CD14-positive monocyte (primary cell): ENCODE data around the gene GGA3. TPM values are rescaled to one million over a fixed set of nuclear protein-coding genes. Genes with fewer than 3 reads are reported as not detected.

Source experiments
- DNase-seq, 3 donors: peaks; one replicate each; pipeline ENCODE4 v3.0.0-alpha.2; 2011 to 2022
- H2AFZ ChIP-seq: 2 replicates; pipeline ENCODE4 v1.6.0; 2012; ENCODE audit warnings: mild to moderate bottlenecking, low read depth, low read length, inconsistent platforms; ENCODE audit not compliant: insufficient read depth, poor library complexity, severe bottlenecking
- H3K27ac ChIP-seq, 2 donors: 1 replicate in 1 of 2; 2 replicates in 1 of 2; pipeline ENCODE4 v1.5.1; 2012 to 2013; ENCODE audit warnings: low read length in 2 of 2, control low read depth in 1 of 2, inconsistent platforms in 1 of 2, low read depth in 1 of 2, mild to moderate bottlenecking in 1 of 2
- H3K27me3 ChIP-seq, 2 donors: one replicate each; pipeline versions ENCODE4 v1.6.0 to v1.6.1; 2011 to 2013; ENCODE audit warnings: low read length in 2 of 2; ENCODE audit not compliant: control insufficient read depth in 2 of 2, insufficient read depth in 2 of 2
- H3K36me3 ChIP-seq, 2 donors: replicated peaks in 1 of 2; 1 replicate in 1 of 2; 2 replicates in 1 of 2; pipeline versions ENCODE4 v1.5.1 to v1.6.1; 2012 to 2013; ENCODE audit warnings: low read length in 2 of 2, control low read depth in 1 of 2, inconsistent platforms in 1 of 2, mild to moderate bottlenecking in 1 of 2; ENCODE audit not compliant: insufficient read depth in 2 of 2, control insufficient read depth in 1 of 2
- H3K4me1 ChIP-seq, 2 donors: 1 replicate in 1 of 2; 2 replicates in 1 of 2; pipeline versions ENCODE4 v1.5.1 to v1.6.1; 2012 to 2013; ENCODE audit warnings: low read length in 2 of 2, control low read depth in 1 of 2, inconsistent platforms in 1 of 2, mild to moderate bottlenecking in 1 of 2, moderate library complexity in 1 of 2; ENCODE audit not compliant: insufficient read depth in 2 of 2, control insufficient read depth in 1 of 2
- H3K4me2 ChIP-seq: replicated peaks from 2 replicates; pipeline ENCODE3; 2012; ENCODE audit warnings: low read length, moderate library complexity, mild to moderate bottlenecking; ENCODE audit not compliant: poor library complexity, severe bottlenecking; ENCODE audit errors: extremely low read depth
- H3K4me3 ChIP-seq, 3 experiments: fragments of 200-600 bp in 1 of 3; sonication (generic) in 1 of 3; replicated peaks in 1 of 3; 1 replicate in 2 of 3; 2 replicates in 1 of 3; pipeline ENCODE4 v1.5.1; 2011 to 2013; ENCODE audit warnings: low read length in 3 of 3, mild to moderate bottlenecking in 3 of 3, control low read depth in 2 of 3, low read depth in 2 of 3, inconsistent platforms in 1 of 3, moderate library complexity in 1 of 3
- H3K79me2 ChIP-seq: 2 replicates; pipeline ENCODE4 v1.6.0; 2012; ENCODE audit warnings: mild to moderate bottlenecking, control low read depth, inconsistent platforms, low read length, moderate library complexity; ENCODE audit not compliant: insufficient read depth
- H3K9ac ChIP-seq: 2 replicates; pipeline ENCODE4 v1.6.0; 2017; ENCODE audit warnings: low read length, mild to moderate bottlenecking; ENCODE audit not compliant: insufficient read depth, poor library complexity, severe bottlenecking
- H3K9me3 ChIP-seq, 2 donors: replicated peaks in 1 of 2; 1 replicate in 1 of 2; 2 replicates in 1 of 2; pipeline versions ENCODE4 v1.5.1 to v1.6.1; 2012 to 2013; ENCODE audit warnings: low read length in 2 of 2, control low read depth in 1 of 2; ENCODE audit not compliant: control insufficient read depth in 1 of 2, insufficient read depth in 1 of 2
- H4K20me1 ChIP-seq: 2 replicates; pipeline ENCODE4 v1.6.0; 2012; ENCODE audit warnings: mild to moderate bottlenecking, low read length, control low read depth, moderate library complexity; ENCODE audit not compliant: insufficient read depth
- H3K27ac Mint-ChIP-seq, 7 donors: one replicate each; pipeline ENCODE4 v1.8.0; 2020; ENCODE audit warnings: mild to moderate bottlenecking in 7 of 7, mixed read lengths in 7 of 7, moderate library complexity in 6 of 7, inconsistent platforms in 2 of 7
- H3K27me3 Mint-ChIP-seq, 3 donors: one replicate each; pipeline ENCODE4 v1.8.0; 2021 to 2022; ENCODE audit warnings: low read depth in 3 of 3, mild to moderate bottlenecking in 3 of 3, mixed read lengths in 3 of 3, moderate library complexity in 3 of 3, inconsistent platforms in 1 of 3
- H3K36me3 Mint-ChIP-seq, 2 donors: one replicate each; pipeline ENCODE4 v1.8.0; 2020; ENCODE audit warnings: mixed read lengths in 2 of 2, inconsistent platforms in 1 of 2, mild to moderate bottlenecking in 1 of 2
- H3K4me1 Mint-ChIP-seq: one replicate; pipeline ENCODE4 v1.8.0; 2020; ENCODE audit warnings: mild to moderate bottlenecking, mixed read lengths
- H3K4me3 Mint-ChIP-seq, 2 donors: one replicate each; pipeline ENCODE4 v1.8.0; 2020; ENCODE audit warnings: mild to moderate bottlenecking in 2 of 2, mixed read lengths in 2 of 2, moderate library complexity in 1 of 2
- H3K9me3 Mint-ChIP-seq, 7 donors: one replicate each; pipeline ENCODE4 v1.8.0; 2020 to 2022; ENCODE audit warnings: mixed read lengths in 7 of 7, mild to moderate bottlenecking in 6 of 7, moderate library complexity in 6 of 7, inconsistent platforms in 2 of 7
- CTCF ChIP-seq: fragments of 200-600 bp; IDR thresholded peaks from one replicate; pipeline ENCODE4 v1.8.0; 2022; ENCODE audit warnings: antibody characterized with exemption, mild to moderate bottlenecking
- WGBS: methylation state at CpG from one replicate; pipeline ENCODE4 v1.1.5; 2013; ENCODE audit warnings: missing lambda C conversion rate; ENCODE audit not compliant: insufficient coverage; 5-methylcytosine and 5-hydroxymethylcytosine counted together
- intact Hi-C, 2 donors: fragments of 100-400 bp; cut with micrococcal nuclease; formaldehyde crosslinking; loops; one replicate each; pipeline versions ENCODE4 v1.15.0 to v1.15.1; 2023
- polyA plus RNA-seq, 3 donors: library from polyadenylated mRNA; depleted of rRNA in 1 of 3; unstranded in 2 of 3; stranded (reverse) in 1 of 3; fragments of 300-500 nt in 2 of 3; fragments of >200 nt in 1 of 3; fragmentation: Illumina TruSeq in 2 of 3; gene quantifications; 1 replicate in 2 of 3; 2 replicates in 1 of 3; pipeline ENCODE4 v1.2.3, GENCODE V29; 2012 to 2021

Gene GGA3
- polyA plus RNA-seq, 3 donors: 4.3 to 162 (median 15.7) TPM

- Histone ChIP-seq H3K36me3 (no peaks in the 10 kb centered on the region), H2AFZ (no peak overlapping the region), H3K4me1 (peaks cover 6 to 9% of the 10 kb centered on the region in 2 donors), H3K27me3 (no peaks in the 10 kb centered on the region), H4K20me1 (no peaks in the 10 kb centered on the region), H3K79me2 (peaks cover 6% of the 10 kb centered on the region), H3K9ac (no peak overlapping the region), H3K27ac (no peak overlapping the region), H3K9me3 (no peaks in the 10 kb centered on the region), H3K4me3 (no peak overlapping the region), H3K4me2 (no peak overlapping the region)
- H3K9me3 Mint-ChIP-seq: no peaks in the 10 kb centered on the region
- WGBS: 91% methylated on average over 3 of the region's 6 CpGs
- intact Hi-C loops: loop anchor here in 1 of 2 donors (10.0 kb wide), 2 partner anchors 85 to 145 kb away; no protein-coding TSS in a partner anchor
- H3K4me1 Mint-ChIP-seq: peaks cover 7% of the 10 kb centered on the region
- DNase-seq: no peak
- TF ChIP-seq CTCF: no peak
- H3K4me3 Mint-ChIP-seq: no peak overlapping the region
- H3K27ac Mint-ChIP-seq: no peak overlapping the region
- peaks cover 0 to 3% (median 3%) of the 10 kb centered on the region in 3 donors for H3K27me3 Mint-ChIP-seq
- H3K36me3 Mint-ChIP-seq: no peaks in the 10 kb centered on the region
These were observed 61.4 kb downstream of the GGA3 start for GRCh38 chr17:75199886-75200618.

- H3K4me1 Mint-ChIP-seq: peaks cover 4% of the 10 kb centered on the region
- no peaks in the 10 kb centered on the region for H3K36me3 ChIP-seq
- no peak overlapping the region for H3K4me2 ChIP-seq
- H3K36me3 Mint-ChIP-seq: no peaks in the 10 kb centered on the region
- H3K9me3 Mint-ChIP-seq: no peaks in the 10 kb centered on the region
- H3K9ac ChIP-seq: no peak overlapping the region
- no peak for TF ChIP-seq CTCF
- H3K27me3 ChIP-seq: no peaks in the 10 kb centered on the region
- peaks cover 0 to 5% (median 3%) of the 10 kb centered on the region in 3 donors for H3K27me3 Mint-ChIP-seq
- H2AFZ ChIP-seq: no peak overlapping the region
- no peaks in the 10 kb centered on the region for H4K20me1 ChIP-seq
- H3K27ac ChIP-seq: no peak overlapping the region
- H3K4me3 Mint-ChIP-seq: no peak overlapping the region
- no peak for DNase-seq
- no peaks in the 10 kb centered on the region for H3K79me2 ChIP-seq
- H3K4me3 ChIP-seq: no peak overlapping the region
- WGBS: 100% methylated on average over 3 of the region's 5 CpGs
- no peak overlapping the region for H3K27ac Mint-ChIP-seq
- intact Hi-C loops: loop anchor here in 1 of 2 donors (5.0 kb wide), 1 partner anchor 233 kb away; no protein-coding TSS in a partner anchor
- no peaks in the 10 kb centered on the region for H3K9me3 ChIP-seq
- no peaks in the 10 kb centered on the region for H3K4me1 ChIP-seq
These were observed 66.5 kb downstream of the GGA3 start for GRCh38 chr17:75194879-75195278.
